Activated CD4-positive, alpha-beta T cell treated with anti-CD3 and anti-CD28 coated beads for 36 hours (primary cell): ENCODE measurements around the gene DUSP9. TPM values are rescaled to one million over a fixed set of nuclear protein-coding genes. Genes with fewer than 3 reads are reported as not detected.
"Not testable (repeated sequence)": the region's sequence is repeated elsewhere in the genome, so short reads cannot be mapped to it uniquely, and the experiment has no call there.

ENCODE experiments used
- ATAC-seq: fragments of 200-7000 bp; cut with Tn5 transposase; one replicate; pipeline ENCODE4 v1.10.0; 2021; ENCODE audit warnings: mild to moderate bottlenecking, moderate library complexity
- CTCF ChIA-PET: fragments of 350-600 bp; sonication (Branson Sonifier 250); formaldehyde crosslinking; loops from one replicate; lab custom pipeline; 2021; ENCODE audit warnings: antibody characterized with exemption; lab: Charles Lee
- POLR2A ChIA-PET: fragments of 350-600 bp; sonication (Branson Sonifier 250); formaldehyde crosslinking; loops from one replicate; lab custom pipeline; 2021; ENCODE audit warnings: antibody characterized with exemption, inconsistent platforms; lab: Charles Lee
- DNase-seq: peaks from one replicate; pipeline ENCODE4 v3.0.0-alpha.2; 2020
- H3K27ac Mint-ChIP-seq: one replicate; pipeline ENCODE4 v1.8.0; 2021; ENCODE audit warnings: mixed read lengths
- H3K27me3 Mint-ChIP-seq: one replicate; pipeline ENCODE4 v1.8.0; 2021; ENCODE audit warnings: mixed read lengths
- H3K36me3 Mint-ChIP-seq: one replicate; pipeline ENCODE4 v1.8.0; 2021; ENCODE audit warnings: low read depth, mixed read lengths
- H3K4me1 Mint-ChIP-seq: one replicate; pipeline ENCODE4 v1.8.0; 2021; ENCODE audit warnings: mixed read lengths
- H3K4me3 Mint-ChIP-seq: one replicate; pipeline ENCODE4 v1.8.0; 2021; ENCODE audit warnings: mild to moderate bottlenecking, moderate library complexity, mixed read lengths
- H3K9me3 Mint-ChIP-seq: one replicate; pipeline ENCODE4 v1.8.0; 2021; ENCODE audit warnings: low read depth, mixed read lengths
- intact Hi-C, 2 experiments: fragments of 100-400 bp; cut with DNase I in 1 of 2; cut with micrococcal nuclease in 1 of 2; formaldehyde crosslinking; loops; one replicate each; pipeline versions ENCODE4 v1.14.2 to v1.15.1; 2022 to 2024; cut with DNase I, micrococcal nuclease
- total RNA-seq, 2 experiments: library from RNA; stranded (reverse); gene quantifications; one replicate each; pipeline ENCODE4 v1.2.3, GENCODE V29; 2021

Gene DUSP9
- total RNA-seq, 2 experiments from 2014 or later: 0.12 to 0.14 TPM

- POLR2A ChIA-PET, ATAC-seq, DNase-seq, H3K27ac Mint-ChIP-seq, intact Hi-C loops, CTCF ChIA-PET, H3K27me3 Mint-ChIP-seq, H3K4me1 Mint-ChIP-seq, H3K9me3 Mint-ChIP-seq, H3K4me3 Mint-ChIP-seq: not testable (repeated sequence)
- peaks cover 14% of the 10 kb centered on the region for H3K36me3 Mint-ChIP-seq
These were observed 52.9 kb downstream of the DUSP9 start for GRCh38 chrX:153699784-153700371.

GRCh38 chrX:153700376-153700945 lies 53.5 kb downstream of the DUSP9 start:
- Mint-ChIP-seq H3K4me1 (no peaks in the 10 kb centered on the region), H3K27me3 (no peaks in the 10 kb centered on the region), H3K4me3 (no peak overlapping the region), H3K36me3 (peaks cover 14% of the 10 kb centered on the region), H3K27ac (peak overlapping the region; percentile 6), H3K9me3 (no peaks in the 10 kb centered on the region)
- POLR2A ChIA-PET: no interaction called here
- ATAC-seq (no peak), DNase-seq (no peak)
- CTCF ChIA-PET: no interaction called here
- intact Hi-C loops: no loop called here

Other genes with a start within 250 kb of the DUSP9 start
- gene PNMA6E, start 245.9 kb upstream of the DUSP9 start, total RNA-seq: not detected
- gene ZFP92, start 235.7 kb upstream of the DUSP9 start, total RNA-seq: under 1 TPM; 0.98 TPM
- 1 to 10 TPM in 1 of 2 experiments, under 1 TPM in 1; 0.91 to 1.1 TPM for gene TREX2, start 201.1 kb upstream of the DUSP9 start, total RNA-seq
- 10 to 100 TPM; 41.9 to 70.0 TPM for gene HAUS7, start 176.6 kb upstream of the DUSP9 start, total RNA-seq
- gene BGN, start 152.2 kb upstream of the DUSP9 start, total RNA-seq: not detected
- gene ATP2B3, start 129.6 kb upstream of the DUSP9 start, total RNA-seq: not detected
- gene CCNQ, start 48.1 kb upstream of the DUSP9 start, total RNA-seq: 10 to 100 TPM; 13.9 to 14.7 TPM
- gene PNCK, start 26.6 kb downstream of the DUSP9 start, total RNA-seq: under 1 TPM; 0.30 to 0.71 TPM
- gene SLC6A8, start 40.7 kb downstream of the DUSP9 start, total RNA-seq: under 1 TPM; 0.39 to 0.58 TPM
- gene BCAP31, start 77.2 kb downstream of the DUSP9 start, total RNA-seq: 100 to 1,000 TPM in 1 of 2 experiments, 10 to 100 TPM in 1; 78.0 to 106 TPM
- gene ABCD1, start 77.7 kb downstream of the DUSP9 start, total RNA-seq: 1 to 10 TPM; 4.5 to 4.8 TPM
- 1 to 10 TPM; 1.6 to 2.4 TPM for gene PLXNB3, start 117.0 kb downstream of the DUSP9 start, total RNA-seq
- gene SRPK3, start 133.8 kb downstream of the DUSP9 start, total RNA-seq: not detected
- 10 to 100 TPM; 48.8 to 62.4 TPM for gene IDH3G, start 147.2 kb downstream of the DUSP9 start, total RNA-seq
- 100 to 1,000 TPM; 124 to 146 TPM for gene SSR4, start 147.5 kb downstream of the DUSP9 start, total RNA-seq
- gene PDZD4, start 183.3 kb downstream of the DUSP9 start, total RNA-seq: 1 to 10 TPM; 2.4 to 4.3 TPM
- under 1 TPM; 0.47 to 0.57 TPM for gene L1CAM, start 239.0 kb downstream of the DUSP9 start, total RNA-seq